Activated CD8-positive, alpha-beta T cell treated with anti-CD3 and anti-CD28 coated beads for 36 hours (primary cell): ENCODE measurements around the gene PUM1. TPM values are rescaled to one million over a fixed set of nuclear protein-coding genes. Genes with fewer than 3 reads are reported as not detected.

Experiments used
- ATAC-seq: fragments of 200-7000 bp; cut with Tn5 transposase; one replicate; pipeline ENCODE4 v1.10.0; 2021; ENCODE audit warnings: mild to moderate bottlenecking, moderate library complexity
- CTCF ChIA-PET: fragments of 350-600 bp; sonication (Branson Sonifier 250); formaldehyde crosslinking; loops from one replicate; lab custom pipeline; 2021; ENCODE audit warnings: antibody characterized with exemption; lab: Charles Lee
- POLR2A ChIA-PET: fragments of 350-600 bp; sonication (Branson Sonifier 250); formaldehyde crosslinking; loops from one replicate; lab custom pipeline; 2021; ENCODE audit warnings: antibody characterized with exemption; lab: Charles Lee
- DNase-seq: peaks from one replicate; pipeline ENCODE4 v3.0.0-alpha.2; 2020
- H3K27ac Mint-ChIP-seq: one replicate; pipeline ENCODE4 v1.8.0; 2021; ENCODE audit warnings: mild to moderate bottlenecking, mixed read lengths
- H3K27me3 Mint-ChIP-seq: one replicate; pipeline ENCODE4 v1.8.0; 2021; ENCODE audit warnings: mixed read lengths
- H3K36me3 Mint-ChIP-seq: one replicate; pipeline ENCODE4 v1.8.0; 2021; ENCODE audit warnings: low read depth, mixed read lengths
- H3K4me1 Mint-ChIP-seq: one replicate; pipeline ENCODE4 v1.8.0; 2021; ENCODE audit warnings: low read depth, mixed read lengths
- H3K4me3 Mint-ChIP-seq: one replicate; pipeline ENCODE4 v1.8.0; 2021; ENCODE audit warnings: mild to moderate bottlenecking, moderate library complexity, mixed read lengths
- H3K9me3 Mint-ChIP-seq: one replicate; pipeline ENCODE4 v1.8.0; 2021; ENCODE audit warnings: mixed read lengths
- CTCF ChIP-seq: fragments of 200-600 bp; IDR thresholded peaks from one replicate; pipeline ENCODE4 v1.8.0; 2022; ENCODE audit warnings: antibody characterized with exemption, mild to moderate bottlenecking
- intact Hi-C: fragments of 100-400 bp; cut with micrococcal nuclease; formaldehyde crosslinking; loops from one replicate; pipeline ENCODE4 v1.10.0; 2022
- total RNA-seq, 2 experiments: library from RNA; stranded (reverse); gene quantifications; one replicate each; pipeline ENCODE4 v1.2.3, GENCODE V29; 2021

The PUM1 gene
- total RNA-seq, 2 experiments from 2014 or later, result 98.0 to 99.0 TPM

- intact Hi-C loops, result no loop called here
- H3K27ac Mint-ChIP-seq, result no peak overlapping the region
- ChIA-PET POLR2A (no interaction called here), CTCF (interaction anchor here (0.9 kb wide), 1 partner anchor 67 kb away, joined by 4 read pairs; no protein-coding TSS in a partner anchor)
- ATAC-seq (no peak), DNase-seq (no peak)
- H3K9me3 Mint-ChIP-seq, result no peaks in the 10 kb centered on the region
- no peak overlapping the region for H3K4me3 Mint-ChIP-seq
- no peak for TF ChIP-seq CTCF
- peaks cover 56% of the 10 kb centered on the region for H3K36me3 Mint-ChIP-seq
- peaks cover 43% of the 10 kb centered on the region for H3K4me1 Mint-ChIP-seq
- no peaks in the 10 kb centered on the region for H3K27me3 Mint-ChIP-seq
These were observed 69.4 kb downstream of the PUM1 start for GRCh38 chr1:30995990-30996612.

- Mint-ChIP-seq H3K27ac (peak overlapping the region; percentile 37), H3K9me3 (no peaks in the 10 kb centered on the region), H3K36me3 (peaks cover 61% of the 10 kb centered on the region), H3K4me1 (peaks cover 53% of the 10 kb centered on the region), H3K27me3 (no peaks in the 10 kb centered on the region), H3K4me3 (no peak overlapping the region)
- intact Hi-C loops, result no loop called here
- ChIA-PET CTCF (no interaction called here), POLR2A (no interaction called here)
- TF ChIP-seq CTCF, result no peak
- ATAC-seq (no peak), DNase-seq (no peak)
These were observed 73.5 kb downstream of the PUM1 start for GRCh38 chr1:30991862-30992606.

GRCh38 chr1:30990591-30990990, 74.9 kb downstream of the PUM1 start:
- ATAC-seq (no peak), DNase-seq (no peak)
- no peak overlapping the region for H3K27ac Mint-ChIP-seq
- intact Hi-C loops, result no loop called here
- ChIA-PET CTCF (interaction anchor here (1.1 to 1.3 kb wide), 2 partner anchors 10 to 21 kb away, joined by 3 read pairs; no protein-coding TSS in a partner anchor), POLR2A (interaction anchor here (0.6 kb wide), 1 partner anchor 202 kb away, joined by 3 read pairs; no protein-coding TSS in a partner anchor)
- peaks cover 58% of the 10 kb centered on the region for H3K4me1 Mint-ChIP-seq
- peaks cover 53% of the 10 kb centered on the region for H3K36me3 Mint-ChIP-seq
- TF ChIP-seq CTCF, result no peak
- H3K4me3 Mint-ChIP-seq, result no peak overlapping the region
- no peaks in the 10 kb centered on the region for H3K27me3 Mint-ChIP-seq
- no peaks in the 10 kb centered on the region for H3K9me3 Mint-ChIP-seq

- intact Hi-C loops, result no loop called here
- H3K27ac Mint-ChIP-seq, result peak overlapping the region; percentile 23
- no peak overlapping the region for H3K4me3 Mint-ChIP-seq
- ChIA-PET POLR2A (interaction anchor here (1.2 kb wide), 1 partner anchor 76 kb away, joined by 3 read pairs; no protein-coding TSS in a partner anchor), CTCF (interaction anchor here (0.6 to 1.7 kb wide), 3 partner anchors 9 to 51 kb away, joined by 3 to 5 read pairs (median 3); no protein-coding TSS in a partner anchor)
- TF ChIP-seq CTCF, result no peak
- ATAC-seq (no peak), DNase-seq (no peak)
- H3K27me3 Mint-ChIP-seq, result no peaks in the 10 kb centered on the region
- H3K4me1 Mint-ChIP-seq, result peaks cover 65% of the 10 kb centered on the region
- no peaks in the 10 kb centered on the region for H3K9me3 Mint-ChIP-seq
- H3K36me3 Mint-ChIP-seq, result peaks cover 53% of the 10 kb centered on the region
These were observed 77.5 kb downstream of the PUM1 start for GRCh38 chr1:30988045-30988444.
